Keratinocyte (primary cell): ENCODE measurements around the gene GTF3C1.

ENCODE experiments used
- CTCF ChIP-seq, 3 experiments: IDR thresholded peaks in 1 of 3; conservative IDR thresholded peaks in 1 of 3; optimal IDR thresholded peaks in 1 of 3; 2 replicates in 2 of 3; 3 replicates in 1 of 3; pipeline versions ENCODE3 to v1.5.1; 2011; ENCODE audit warnings: low read length in 3 of 3, mild to moderate bottlenecking in 3 of 3, moderate library complexity in 2 of 3, control low read depth in 1 of 3, inconsistent platforms in 1 of 3; ENCODE audit not compliant: insufficient read depth in 2 of 3; ENCODE audit errors: extremely low read depth in 1 of 3
- EZH2 ChIP-seq: IDR thresholded peaks from one replicate; pipeline ENCODE4 v1.6.1; 2012; ENCODE audit warnings: inconsistent platforms, mild to moderate bottlenecking, low read length, moderate library complexity

GRCh38 chr16:27551036-27551435, 1.3 kb upstream of the GTF3C1 start:
- TF ChIP-seq CTCF (optimal IDR thresholded peaks at IDR 0.05 in 1 of 3, IDR thresholded peaks at IDR 0.05 in 1 of 3, conservative IDR thresholded peaks at IDR 0.05 in 1 of 3; ENCODE audit: extremely low read depth in 1 of 3, insufficient read depth in 2 of 3, low read length in 3 of 3) (no peak), EZH2 (no peak)
